ENCODE results near the gene HTRA3. TPM values are rescaled to one million over a fixed set of nuclear protein-coding genes. Genes with fewer than 3 reads are reported as not detected.
A peak's percentile ranks its signal among the peaks of the same experiment; 100 is the strongest.

HTRA3 gene
- total RNA-seq, 1 experiment from 2014 or later = 0.16 TPM

- no peak for DNase-seq (ENCODE audit: low read depth)
Observed at GRCh38 chr4:8233672-8234484, 35.7 kb upstream of the HTRA3 start.

DNA sequence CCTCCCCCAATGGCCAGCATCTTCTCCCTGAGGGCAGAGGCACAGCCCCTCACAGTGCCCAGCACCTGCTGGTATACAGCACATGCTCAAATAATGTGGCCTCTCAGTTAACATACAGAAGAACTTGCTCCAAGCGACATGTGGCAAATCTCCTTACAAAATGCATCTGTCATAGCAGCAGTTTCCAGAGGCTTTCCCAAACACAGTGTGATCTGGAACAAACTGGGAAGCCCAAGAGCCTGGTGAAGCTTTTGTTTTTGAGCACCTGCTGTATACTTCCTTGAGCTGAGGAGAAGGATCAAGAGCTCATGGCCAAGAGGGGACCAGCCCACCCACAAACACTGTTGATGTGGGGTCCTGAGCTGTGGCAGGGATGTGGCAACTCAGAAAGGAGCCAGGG is 34.8 kb upstream of the HTRA3 start:
- no peak for DNase-seq (ENCODE audit: low read depth)

DNA sequence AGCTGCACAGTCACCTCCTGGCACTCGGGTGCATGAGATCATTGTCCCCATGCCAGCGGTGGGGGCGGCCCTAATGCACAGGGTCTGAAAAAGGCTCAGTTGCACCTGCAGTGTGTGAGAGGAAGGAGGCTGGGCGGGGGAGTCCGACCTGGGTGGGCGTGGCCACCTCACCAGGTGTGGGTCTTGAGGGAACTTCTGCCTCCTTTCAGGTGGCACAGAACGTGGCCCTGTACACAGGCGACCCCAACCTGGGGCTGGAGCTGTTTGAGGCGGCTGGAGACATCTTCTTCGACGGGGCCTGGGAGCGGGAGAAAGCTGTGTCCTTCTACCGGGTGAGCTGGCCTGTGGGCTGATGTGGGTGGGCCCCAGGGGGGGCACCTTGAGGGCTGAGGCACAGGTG is 34.3 kb upstream of the HTRA3 start:
- DNase-seq (ENCODE audit: low read depth) = no peak

- no peak for DNase-seq (ENCODE audit: low read depth)
Observed at GRCh38 chr4:8235686-8236085, 33.9 kb upstream of the HTRA3 start.

GRCh38 chr4:8236106-8236919 is 33.2 kb upstream of the HTRA3 start:
- no peak for DNase-seq (ENCODE audit: low read depth)

- DNase-seq (ENCODE audit: low read depth) = no peak
Observed at GRCh38 chr4:8236920-8237195, 32.7 kb upstream of the HTRA3 start.

GRCh38 chr4:8237256-8237989 is 32.1 kb upstream of the HTRA3 start:
- DNase-seq (ENCODE audit: low read depth) = no peak

GRCh38 chr4:8238036-8238511 is 31.5 kb upstream of the HTRA3 start:
- DNase-seq (ENCODE audit: low read depth) = no peak

DNA sequence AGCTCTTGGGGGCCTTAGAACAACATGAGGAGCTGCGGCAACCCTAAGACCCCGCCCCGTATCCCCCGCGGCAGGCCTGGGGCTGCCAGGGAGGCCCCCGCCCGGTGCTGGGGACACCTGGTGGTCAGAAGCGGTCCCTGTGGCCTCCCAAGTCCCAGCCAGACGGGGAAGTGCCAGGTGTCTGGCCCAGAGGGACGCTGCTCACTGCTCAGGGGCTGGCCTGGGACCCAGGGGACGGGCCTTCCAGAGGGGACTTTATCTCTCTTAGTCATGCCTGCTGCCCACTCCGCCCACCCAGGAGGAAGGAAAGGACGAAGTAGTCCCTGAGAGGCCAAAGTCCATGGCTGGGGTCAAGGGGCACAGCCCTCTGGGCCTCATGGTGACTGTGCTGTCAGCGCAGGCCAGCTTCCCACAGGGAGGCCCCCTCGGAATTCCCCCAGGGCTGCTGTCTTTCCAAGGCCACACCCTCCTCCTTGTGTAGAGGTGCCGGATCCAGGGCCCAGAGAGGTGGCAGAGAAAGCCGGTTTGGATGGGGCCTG is 31.0 kb upstream of the HTRA3 start:
- no peak for DNase-seq (ENCODE audit: low read depth)

GRCh38 chr4:8239226-8239625 is 30.3 kb upstream of the HTRA3 start:
- no peak for DNase-seq (ENCODE audit: low read depth)

DNA sequence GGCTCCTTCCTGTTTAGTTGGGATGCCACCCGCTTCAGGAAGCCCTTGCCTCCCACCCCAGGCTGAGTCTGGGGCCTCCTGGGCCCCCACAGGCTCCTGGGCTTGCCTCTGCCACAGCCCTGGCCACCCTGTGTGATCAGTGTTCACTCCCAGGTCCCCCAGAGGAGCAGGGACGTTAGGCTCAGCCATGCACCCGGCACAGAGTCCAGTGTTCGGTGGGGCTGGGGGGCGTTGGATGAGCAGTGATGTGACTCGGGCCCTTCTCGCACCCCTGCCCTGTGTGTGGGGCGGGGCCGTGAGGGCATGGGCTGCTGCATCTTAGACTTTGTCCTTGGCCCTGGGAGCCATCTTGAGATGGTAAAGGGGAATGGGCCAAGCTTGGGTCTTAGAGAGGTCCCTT is 29.9 kb upstream of the HTRA3 start:
- no peak for DNase-seq (ENCODE audit: low read depth)

- no peak for DNase-seq (ENCODE audit: low read depth)
Observed at GRCh38 chr4:8240211-8241041, 29.1 kb upstream of the HTRA3 start.

DNA sequence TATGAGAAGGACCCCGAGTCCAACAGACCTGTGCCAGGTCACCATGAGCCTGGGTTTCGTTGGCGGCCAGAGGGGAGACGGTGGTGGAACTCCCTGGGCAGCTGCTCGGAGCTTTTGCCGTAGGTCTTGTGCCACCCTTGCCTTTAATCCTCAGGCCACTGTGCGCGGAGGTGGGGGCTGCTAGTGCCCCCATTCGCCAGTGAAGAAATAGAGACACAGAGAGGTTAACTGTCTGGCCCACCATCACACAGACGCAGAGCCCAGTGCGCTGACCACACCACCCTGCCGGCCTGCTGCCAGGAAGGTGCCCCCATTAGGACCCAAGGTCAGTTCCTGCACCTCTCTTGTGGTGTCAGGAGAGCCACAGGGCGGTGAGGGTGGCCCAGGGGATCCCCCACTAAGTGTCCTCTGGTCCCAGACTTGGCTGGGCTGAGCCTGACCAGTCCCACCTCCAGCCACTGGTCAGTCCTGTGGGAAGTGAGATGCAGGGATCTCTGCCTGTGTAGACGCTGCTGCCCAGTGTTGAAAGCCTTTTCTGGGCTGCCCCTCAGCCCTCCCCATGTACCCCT is 28.3 kb upstream of the HTRA3 start:
- DNase-seq (ENCODE audit: low read depth) = no peak

- DNase-seq (ENCODE audit: low read depth) = peak; percentile 78
Observed at GRCh38 chr4:8241895-8242696, 27.5 kb upstream of the HTRA3 start.

GRCh38 chr4:8242782-8243560 is 26.6 kb upstream of the HTRA3 start:
- no peak for DNase-seq (ENCODE audit: low read depth)

DNA sequence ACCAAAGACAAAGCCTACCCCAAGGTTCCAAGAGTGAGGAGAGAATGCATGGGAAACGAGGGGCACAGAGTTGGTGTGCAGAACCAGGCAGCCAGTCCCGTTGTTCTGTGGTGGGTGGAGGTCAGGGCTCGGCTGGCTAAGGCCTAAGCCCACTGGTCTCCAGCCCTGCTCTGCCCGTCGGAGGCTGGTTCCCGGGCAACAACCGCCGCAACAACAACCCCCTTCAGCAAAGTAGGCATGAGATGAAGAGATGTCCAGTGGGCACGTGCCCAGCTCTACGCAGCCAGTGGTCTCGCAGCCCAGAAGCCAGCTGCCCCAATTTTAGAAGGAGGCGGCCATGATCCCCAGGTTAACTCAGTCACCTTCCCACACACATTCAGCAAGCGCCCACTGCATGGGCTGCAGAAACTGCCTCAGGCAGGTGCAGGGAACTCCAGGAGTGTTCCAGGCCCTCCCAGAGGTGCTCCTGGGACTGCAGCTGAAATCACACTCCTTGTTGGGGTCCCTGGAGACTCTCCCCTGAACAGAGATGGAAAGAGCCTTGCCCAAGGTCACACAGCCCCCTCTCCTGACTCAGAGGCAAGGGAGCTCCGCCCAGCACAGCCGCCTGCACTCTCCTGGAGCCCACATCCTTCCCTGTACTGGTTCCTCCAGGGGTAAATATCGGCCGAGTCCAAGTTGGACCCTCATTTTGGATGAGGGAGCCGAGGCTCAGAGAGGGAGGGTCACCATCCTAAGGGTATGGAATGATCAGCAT is 25.4 kb upstream of the HTRA3 start:
- DNase-seq (ENCODE audit: low read depth) = no peak

- DNase-seq (ENCODE audit: low read depth) = no peak
Observed at GRCh38 chr4:8244931-8245460, 24.6 kb upstream of the HTRA3 start.
